ENCODE measurements around the gene LPAR6. TPM values are rescaled to one million over a fixed set of nuclear protein-coding genes. Genes with fewer than 3 reads are reported as not detected.
"Not testable (repeated sequence)": the region's sequence is repeated elsewhere in the genome, so short reads cannot be mapped to it uniquely, and the experiment has no call there.

Gene LPAR6, protein sequence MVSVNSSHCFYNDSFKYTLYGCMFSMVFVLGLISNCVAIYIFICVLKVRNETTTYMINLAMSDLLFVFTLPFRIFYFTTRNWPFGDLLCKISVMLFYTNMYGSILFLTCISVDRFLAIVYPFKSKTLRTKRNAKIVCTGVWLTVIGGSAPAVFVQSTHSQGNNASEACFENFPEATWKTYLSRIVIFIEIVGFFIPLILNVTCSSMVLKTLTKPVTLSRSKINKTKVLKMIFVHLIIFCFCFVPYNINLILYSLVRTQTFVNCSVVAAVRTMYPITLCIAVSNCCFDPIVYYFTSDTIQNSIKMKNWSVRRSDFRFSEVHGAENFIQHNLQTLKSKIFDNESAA
- polyA plus RNA-seq (ENCODE audit: insufficient read length): 19.6 TPM

DNA sequence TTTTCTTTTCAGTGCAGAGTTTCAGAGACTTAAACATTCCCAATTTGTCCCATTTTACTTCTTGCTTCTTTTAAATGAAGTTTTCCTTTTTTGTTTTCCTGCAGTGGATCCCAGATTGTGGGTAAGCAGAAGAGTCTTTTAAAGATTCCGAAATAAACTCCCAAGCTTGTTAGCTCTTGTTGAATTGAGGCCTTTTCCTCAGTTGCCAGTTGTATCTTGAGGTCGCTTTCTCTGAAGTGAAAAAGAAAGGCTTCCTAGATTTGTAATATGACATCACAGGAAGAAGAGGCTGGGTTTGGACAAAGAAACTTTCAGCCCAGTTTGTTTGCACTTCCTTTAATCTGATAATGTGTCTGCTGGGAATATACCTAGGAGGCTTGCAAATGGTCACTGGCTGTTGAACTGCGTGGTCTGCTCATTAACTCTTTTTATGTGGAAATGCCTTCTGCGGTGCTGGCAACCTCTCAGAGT, at the start of gene LPAR6:
Gene LPAR6 (minus strand): TSS at position 233 of the 471 bp plus-strand sequence. CDS start 690 bp downstream, outside the sequence.
- peak; percentile 76 for DNase-seq (ENCODE audit: low read depth)

- DNase-seq (ENCODE audit: low read depth): no peak
These were observed 44.8 kb upstream of the LPAR6 start for GRCh38 chr13:48457578-48458242.

- no peak for DNase-seq (ENCODE audit: low read depth)
These were observed 43.6 kb upstream of the LPAR6 start for GRCh38 chr13:48456546-48456945.

DNA sequence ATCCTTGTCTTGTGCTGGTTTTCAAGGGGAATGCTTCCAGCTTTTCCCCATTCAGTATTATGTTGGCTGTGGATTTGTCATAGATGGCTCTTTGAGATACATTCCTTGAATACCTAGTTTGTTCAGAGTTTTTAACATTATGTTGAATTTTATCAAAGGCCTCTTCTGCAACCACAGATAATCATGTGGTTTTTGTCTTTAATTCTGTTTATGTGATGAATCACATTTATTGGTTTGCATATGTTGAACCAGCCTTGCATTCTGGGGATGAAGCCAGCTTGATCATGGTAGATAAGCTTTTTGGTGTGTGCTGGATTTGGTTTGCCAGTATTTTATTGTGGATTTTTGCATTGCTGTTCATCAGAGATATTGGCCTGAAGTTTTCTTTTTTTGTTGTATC, 38.3 kb upstream of the LPAR6 start:
- not testable (repeated sequence) for DNase-seq (ENCODE audit: low read depth)

GRCh38 chr13:48449656-48450055, 36.7 kb upstream of the LPAR6 start:
- no peak for DNase-seq (ENCODE audit: low read depth)

GRCh38 chr13:48448959-48449614, 36.2 kb upstream of the LPAR6 start:
- no peak for DNase-seq (ENCODE audit: low read depth)

DNA sequence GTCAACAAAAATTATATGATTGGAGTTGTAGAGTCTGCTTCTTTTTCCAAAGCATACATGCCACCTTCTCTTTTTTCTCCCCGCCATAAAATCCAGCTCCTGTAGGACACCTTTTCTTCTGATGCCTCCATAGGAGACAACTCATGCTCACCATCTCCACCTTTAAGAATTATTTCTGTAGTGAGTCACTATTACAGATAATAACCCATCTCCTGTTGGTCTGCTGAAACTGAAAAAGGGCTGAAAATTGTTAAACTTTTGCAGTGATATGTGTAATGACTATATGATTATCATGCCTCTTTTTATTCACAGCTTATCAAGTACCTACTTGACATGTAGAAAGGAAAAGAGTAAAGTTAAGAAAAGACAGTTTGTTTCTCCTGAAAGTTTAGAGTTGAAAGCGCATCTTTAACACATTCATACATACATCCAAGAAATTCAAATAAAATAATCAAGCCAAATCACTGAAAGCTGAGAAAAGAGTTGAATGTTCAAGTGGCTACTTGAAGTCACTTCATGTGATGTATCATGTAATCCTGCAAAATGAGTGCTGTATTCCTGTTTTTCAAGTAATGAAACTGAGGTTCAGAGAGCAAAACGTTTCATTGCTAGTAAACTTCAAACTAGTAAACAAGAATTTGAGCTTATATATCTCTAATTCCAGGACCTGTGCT, 35.5 kb upstream of the LPAR6 start:
- no peak for DNase-seq (ENCODE audit: low read depth)

DNA sequence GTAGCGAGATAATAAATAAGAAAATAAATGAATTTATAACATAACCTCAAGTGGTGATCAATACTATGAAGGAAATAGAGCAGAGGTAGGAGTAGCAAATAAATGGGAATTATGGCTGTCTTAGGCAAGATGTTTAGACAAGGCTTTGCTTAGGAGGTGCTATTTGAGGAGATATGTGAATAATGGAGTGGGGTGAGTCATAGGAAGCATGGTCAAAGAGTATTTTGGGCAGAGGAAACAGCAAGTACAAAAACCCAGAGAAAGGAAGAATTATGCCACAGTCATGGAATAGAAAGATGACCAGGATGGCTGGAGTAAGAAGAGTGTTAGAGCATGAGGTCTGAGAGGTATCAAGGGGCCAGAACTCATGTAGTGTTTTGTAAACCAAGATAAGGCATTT, 33.6 kb upstream of the LPAR6 start:
- DNase-seq (ENCODE audit: low read depth): no peak

DNA sequence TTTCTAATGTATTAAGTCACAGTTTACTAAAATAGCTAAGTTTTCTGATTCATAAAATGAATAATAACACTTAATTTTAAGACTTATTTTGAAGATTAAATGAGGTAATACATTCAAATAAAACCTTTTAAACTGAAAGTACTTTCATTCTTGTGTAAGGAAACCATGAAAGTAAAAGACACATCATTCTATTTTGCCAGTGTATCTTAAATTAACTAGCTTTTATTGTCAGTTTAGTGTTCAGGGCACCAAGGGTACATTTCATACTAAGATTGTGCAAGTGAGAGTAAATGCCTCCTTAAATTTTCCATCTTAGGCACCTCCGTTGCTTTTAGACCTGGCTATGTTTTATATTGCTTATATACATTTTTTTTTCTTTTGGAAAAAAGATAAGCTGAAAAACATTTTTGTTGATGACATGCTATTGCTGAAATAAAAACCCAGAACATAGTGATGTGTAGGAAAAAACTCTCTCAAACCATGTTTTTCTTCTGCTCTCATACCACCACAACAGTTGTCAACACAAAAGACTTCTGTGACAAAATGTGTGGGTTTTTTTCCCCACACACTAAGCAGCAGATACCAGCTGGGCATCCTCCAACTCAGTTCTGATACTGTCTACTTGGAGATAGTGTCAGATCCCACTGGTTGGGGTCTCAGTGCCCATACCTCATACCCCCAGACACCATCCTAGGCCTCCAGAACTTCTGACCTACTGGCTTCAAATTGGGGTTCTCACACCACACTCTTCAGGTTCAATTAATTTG, 30.7 kb upstream of the LPAR6 start:
- no peak for DNase-seq (ENCODE audit: low read depth)

GRCh38 chr13:48437371-48437770, 24.5 kb upstream of the LPAR6 start:
- DNase-seq (ENCODE audit: low read depth): no peak

GRCh38 chr13:48436661-48437288, 23.9 kb upstream of the LPAR6 start:
- DNase-seq (ENCODE audit: low read depth): no peak

GRCh38 chr13:48434200-48434599, 21.3 kb upstream of the LPAR6 start:
- DNase-seq (ENCODE audit: low read depth): no peak

DNA sequence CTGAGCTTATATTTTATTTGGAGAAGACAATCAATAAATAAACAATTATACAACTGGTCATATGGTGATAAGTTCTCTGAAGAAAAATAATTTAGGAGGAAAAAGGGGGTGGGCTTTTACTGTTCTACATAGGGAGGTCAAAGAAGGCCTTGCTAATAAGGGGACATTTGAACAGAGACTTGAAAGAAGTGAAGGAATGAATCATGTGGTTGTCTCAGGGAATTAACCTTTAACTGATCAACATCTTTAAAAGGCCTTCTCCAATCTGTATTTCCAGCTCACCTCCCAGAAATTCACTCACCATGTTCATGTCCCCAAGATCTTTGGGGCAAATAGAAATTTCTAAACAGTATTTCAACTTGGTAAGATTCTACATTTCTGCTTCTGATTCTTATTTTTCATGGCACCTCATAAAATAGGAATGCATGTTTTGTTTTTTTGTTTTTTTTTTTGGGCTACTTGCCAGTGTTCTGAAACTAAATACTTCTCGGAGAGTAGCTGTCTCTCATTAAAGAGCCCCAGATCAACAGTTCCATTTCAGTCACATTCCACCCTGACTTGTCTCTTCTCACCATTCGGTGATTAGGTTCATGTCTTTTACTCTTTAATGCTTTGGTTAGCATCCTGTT, 19.2 kb upstream of the LPAR6 start:
- DNase-seq (ENCODE audit: low read depth): no peak

DNA sequence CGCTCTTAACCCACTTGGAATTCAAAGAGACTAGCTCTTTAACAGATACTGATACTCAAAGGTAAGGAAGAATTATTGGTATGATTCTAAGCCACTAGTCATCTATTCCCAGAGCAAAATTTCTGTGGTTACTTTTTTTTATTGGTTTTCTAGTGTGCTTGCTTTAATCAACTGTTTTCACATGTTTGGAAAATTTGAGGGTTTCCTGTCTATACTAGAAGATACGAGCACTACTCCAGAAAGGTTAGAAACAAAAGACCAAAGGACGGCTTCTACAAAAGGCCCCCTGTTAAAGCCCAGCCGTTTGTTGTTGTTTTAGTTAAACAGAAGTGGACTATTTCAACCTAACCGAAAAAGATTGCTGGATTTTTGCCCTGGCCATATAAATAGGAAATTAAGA, 18.5 kb upstream of the LPAR6 start:
- DNase-seq (ENCODE audit: low read depth): no peak

GRCh38 chr13:48429886-48430285, 17.0 kb upstream of the LPAR6 start:
- no peak for DNase-seq (ENCODE audit: low read depth)

GRCh38 chr13:48429036-48429435, 16.1 kb upstream of the LPAR6 start:
- DNase-seq (ENCODE audit: low read depth): no peak

DNA sequence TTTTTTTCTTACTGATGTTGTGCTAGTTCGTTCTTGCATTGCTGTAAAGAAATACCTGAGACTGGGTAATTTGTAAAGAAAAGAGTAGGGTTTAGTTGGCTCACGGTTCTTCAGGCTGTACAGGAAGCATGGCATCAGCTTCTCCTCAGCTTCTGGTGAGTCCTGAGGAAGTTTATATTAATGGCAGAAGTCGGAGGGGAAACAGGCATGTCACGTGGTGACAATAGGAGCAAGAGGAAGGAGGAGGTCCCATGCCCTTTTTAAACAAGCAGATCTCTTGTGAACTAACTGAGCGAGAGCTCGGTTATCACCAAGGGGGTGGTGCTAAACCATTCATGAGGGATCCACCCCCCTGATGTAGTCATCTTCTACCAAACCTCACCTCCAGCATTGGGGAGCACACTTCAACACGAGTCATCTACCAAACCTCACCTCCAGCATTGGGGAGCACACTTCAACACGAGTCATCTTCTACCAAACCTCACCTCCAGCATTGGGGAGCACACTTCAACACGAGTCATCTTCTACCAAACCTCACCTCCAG, 13.9 kb upstream of the LPAR6 start:
- not testable (repeated sequence) for DNase-seq (ENCODE audit: low read depth)

- no peak for DNase-seq (ENCODE audit: low read depth)
These were observed 13.1 kb upstream of the LPAR6 start for GRCh38 chr13:48426052-48426451.

GRCh38 chr13:48424212-48424611, 11.3 kb upstream of the LPAR6 start:
- DNase-seq (ENCODE audit: low read depth): no peak

DNA sequence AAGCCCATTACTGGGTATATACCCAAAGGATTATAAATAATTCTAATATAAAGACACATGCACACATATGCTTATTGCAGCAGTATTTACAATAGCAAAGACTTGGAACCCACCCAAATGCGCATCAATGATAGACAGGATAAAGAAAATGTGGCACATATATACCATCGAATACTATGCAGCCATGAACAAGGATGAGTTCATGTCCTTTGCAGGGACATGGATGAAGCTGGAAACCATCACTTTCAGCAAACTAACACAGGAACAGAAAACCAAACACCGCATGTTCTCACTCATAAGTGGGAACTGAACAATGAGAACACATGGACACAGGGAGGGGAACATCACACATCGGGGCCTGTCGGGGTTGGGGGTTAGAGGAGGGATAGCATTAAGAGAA, 9.1 kb upstream of the LPAR6 start:
- DNase-seq (ENCODE audit: low read depth): not testable (repeated sequence)

All from forelimb muscle (tissue), 1 donor.